ENCODE results near the gene LRRC56.
A peak's percentile ranks its signal among the peaks of the same experiment; 100 is the strongest.

Gene LRRC56

GRCh38 chr11:538431-539051, 1.2 kb downstream of the LRRC56 start:
- no peak for DNase-seq (ENCODE audit: low spot score)
- TF ChIP-seq CTCF (conservative IDR thresholded peaks at IDR 0.05; ENCODE audit: low read depth): no peak
- ChIA-PET CTCF (interaction anchor here (0.6 to 1.0 kb wide), 2 partner anchors 17 to 380 kb away, joined by 3 read pairs; no protein-coding TSS in a partner anchor), POLR2A (ENCODE audit: low non-redundant PET) (no interaction called here)
- H3K27ac ChIP-seq: peak overlapping the region; percentile 99

GRCh38 chr11:539971-540481, 2.7 kb downstream of the LRRC56 start:
- CTCF ChIA-PET: interaction anchor here (1.4 to 2.4 kb wide), 2 partner anchors 15 to 106 kb away, joined by 4 to 10 read pairs; no protein-coding TSS in a partner anchor
- no peak overlapping the region for H3K27ac ChIP-seq
- no peak for TF ChIP-seq CTCF (conservative IDR thresholded peaks at IDR 0.05; ENCODE audit: low read depth)
- no peak for DNase-seq (ENCODE audit: low spot score)
- POLR2A ChIA-PET (ENCODE audit: low non-redundant PET): no interaction called here

- ChIA-PET CTCF (interaction anchor here (1.4 to 2.4 kb wide), 2 partner anchors 14 to 106 kb away, joined by 4 to 10 read pairs; no protein-coding TSS in a partner anchor), POLR2A (ENCODE audit: low non-redundant PET) (no interaction called here)
Observed at GRCh38 chr11:540583-541432, 3.5 kb downstream of the LRRC56 start.

GRCh38 chr11:541433-541885, 4.1 kb downstream of the LRRC56 start:
- POLR2A ChIA-PET (ENCODE audit: low non-redundant PET): no interaction called here
- no peak for DNase-seq (ENCODE audit: low spot score)
- TF ChIP-seq CTCF (conservative IDR thresholded peaks at IDR 0.05; ENCODE audit: low read depth): no peak
- no peak overlapping the region for H3K27ac ChIP-seq
- CTCF ChIA-PET: interaction anchor here (2.4 kb wide), 1 partner anchor 13 kb away, joined by 10 read pairs; no protein-coding TSS in a partner anchor

More at GRCh38 chr11:540583-541432, 3.5 kb downstream of the LRRC56 start:
- DNase-seq (ENCODE audit: low spot score): no peak
- no peak for TF ChIP-seq CTCF (conservative IDR thresholded peaks at IDR 0.05; ENCODE audit: low read depth)
- H3K27ac ChIP-seq: no peak overlapping the region

- no peak for TF ChIP-seq CTCF (conservative IDR thresholded peaks at IDR 0.05; ENCODE audit: low read depth)
- ChIA-PET CTCF (no interaction called here), POLR2A (ENCODE audit: low non-redundant PET) (no interaction called here)
- H3K27ac ChIP-seq: no peak overlapping the region
- no peak for DNase-seq (ENCODE audit: low spot score)
Observed at GRCh38 chr11:544817-545166, 7.5 kb downstream of the LRRC56 start.

- TF ChIP-seq CTCF (conservative IDR thresholded peaks at IDR 0.05; ENCODE audit: low read depth): no peak
- no peak for DNase-seq (ENCODE audit: low spot score)
- POLR2A ChIA-PET (ENCODE audit: low non-redundant PET): no interaction called here
- no peak overlapping the region for H3K27ac ChIP-seq
- CTCF ChIA-PET: no interaction called here
Observed at GRCh38 chr11:545171-545570, 7.8 kb downstream of the LRRC56 start.
